Left ventricle myocardium inferior (tissue), 1 donor: Measurements from ENCODE around the gene CD86. TPM values are rescaled to one million over a fixed set of nuclear protein-coding genes. Genes with fewer than 3 reads are reported as not detected.

ENCODE experiments used
- DNase-seq: peaks from one replicate; pipeline ENCODE4 v3.0.0-alpha.2; 2020
- H3K27ac ChIP-seq: fragments of 200-600 bp; replicated peaks from 2 replicates; pipeline ENCODE4 v1.8.0; 2021
- H3K27me3 ChIP-seq: fragments of 200-600 bp; 2 replicates; pipeline ENCODE4 v1.8.0; 2021; ENCODE audit warnings: low read depth
- H3K36me3 ChIP-seq: fragments of 200-600 bp; 2 replicates; pipeline ENCODE4 v1.8.0; 2021
- H3K4me1 ChIP-seq: fragments of 200-600 bp; 2 replicates; pipeline ENCODE4 v1.8.0; 2021
- H3K4me3 ChIP-seq: fragments of 200-600 bp; 2 replicates; pipeline ENCODE4 v1.8.0; 2021; ENCODE audit warnings: mild to moderate bottlenecking, moderate library complexity
- H3K9me3 ChIP-seq: fragments of 200-600 bp; replicated peaks from 2 replicates; pipeline ENCODE4 v1.8.0; 2021
- CTCF ChIP-seq: fragments of 200-600 bp; IDR thresholded peaks from 2 replicates; pipeline ENCODE4 v1.8.0; 2021; ENCODE audit warnings: antibody characterized with exemption, mild to moderate bottlenecking, borderline replicate concordance
- intact Hi-C: fragments of 100-400 bp; cut with micrococcal nuclease; formaldehyde crosslinking; loops from one replicate; pipeline ENCODE4 v1.11.0; 2022
- total RNA-seq: library from RNA; stranded (reverse); fragmentation: NEBNext Ultra II Directional; extraction: Animal tissue kit (Norgen Biotek cat#: 25700); gene quantifications from one replicate; pipeline ENCODE4 v1.2.1, GENCODE V29; 2021
- donor health status: DM: no; HTN: yes; CAD: no; lungs with severe emphysema.

Gene CD86
- total RNA-seq, 1 donor from 2014 or later: 3.6 TPM

DNA sequence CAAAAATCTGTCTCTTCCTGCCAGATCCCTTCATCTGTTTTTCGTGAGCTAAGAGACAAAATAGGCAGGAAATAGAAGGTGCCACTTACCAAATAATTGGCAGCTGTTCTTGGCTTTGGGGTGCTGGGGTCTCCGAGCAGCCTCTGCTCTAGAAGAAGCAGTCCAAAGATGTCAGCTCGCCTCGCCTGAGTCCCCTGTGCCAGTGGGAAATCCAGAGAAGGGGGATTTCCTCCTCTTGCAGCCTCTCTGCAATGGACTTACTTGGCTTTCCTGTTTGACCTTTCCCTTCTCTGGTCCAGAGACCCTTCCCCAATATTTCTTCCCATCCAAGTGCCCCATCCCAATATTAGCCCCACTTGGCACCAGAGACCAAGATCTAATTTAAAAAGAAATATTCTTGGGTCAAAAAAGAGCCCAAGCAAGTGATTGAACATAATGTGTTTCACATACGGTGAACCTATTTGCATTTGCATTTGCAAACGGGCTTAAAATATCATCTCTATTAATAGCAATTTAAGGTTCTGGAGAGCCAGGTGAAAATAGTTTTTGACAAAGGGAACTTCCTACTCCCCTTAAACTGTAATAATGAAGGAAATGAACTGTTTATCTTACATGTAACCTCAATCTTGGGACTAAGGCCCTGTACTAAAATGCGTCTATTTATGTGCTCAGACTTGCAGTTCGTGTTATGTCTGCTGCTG is 23.2 kb downstream of the CD86 start:
- intact Hi-C loops: no loop called here
- H3K9me3 ChIP-seq: peaks cover under 1% of the 10 kb centered on the region
- H3K36me3 ChIP-seq: no peaks in the 10 kb centered on the region
- TF ChIP-seq CTCF: no peak
- DNase-seq: no peak
- no peaks in the 10 kb centered on the region for H3K27me3 ChIP-seq
- H3K4me1 ChIP-seq: peaks cover 8% of the 10 kb centered on the region
- H3K27ac ChIP-seq: no peak overlapping the region
- no peak overlapping the region for H3K4me3 ChIP-seq

GRCh38 chr3:122079524-122080206 is 24.5 kb downstream of the CD86 start:
- H3K4me3 ChIP-seq: no peak overlapping the region
- DNase-seq: no peak
- H3K4me1 ChIP-seq: peaks cover 4% of the 10 kb centered on the region
- intact Hi-C loops: no loop called here
- no peak overlapping the region for H3K27ac ChIP-seq
- no peaks in the 10 kb centered on the region for H3K27me3 ChIP-seq
- no peaks in the 10 kb centered on the region for H3K9me3 ChIP-seq
- H3K36me3 ChIP-seq: no peaks in the 10 kb centered on the region
- no peak for TF ChIP-seq CTCF

DNA sequence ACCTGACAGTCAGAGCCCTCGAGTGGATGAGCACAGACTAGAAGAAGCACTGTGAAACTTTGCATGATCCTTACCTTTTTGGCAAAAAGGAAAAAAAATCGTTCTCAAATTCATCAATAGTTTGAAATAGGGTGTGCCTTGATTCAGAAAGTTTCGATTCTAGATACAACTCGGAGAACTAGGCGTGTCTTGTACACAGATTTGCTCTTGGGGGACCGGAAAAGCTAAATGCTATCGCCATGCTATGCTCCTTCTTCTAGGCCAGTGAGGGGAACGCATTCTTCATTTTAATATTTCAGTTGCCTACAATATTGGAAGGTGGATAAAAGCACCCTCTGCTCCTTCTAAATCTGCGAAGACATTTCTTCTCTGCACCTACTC is 25.0 kb downstream of the CD86 start:
- no peak overlapping the region for H3K27ac ChIP-seq
- TF ChIP-seq CTCF: no peak

GRCh38 chr3:122081543-122082247 is 26.5 kb downstream of the CD86 start:
- Histone ChIP-seq H3K27me3 (no peaks in the 10 kb centered on the region), H3K4me3 (no peak overlapping the region), H3K27ac (no peak overlapping the region), H3K36me3 (no peaks in the 10 kb centered on the region), H3K4me1 (peaks cover 4% of the 10 kb centered on the region), H3K9me3 (no peaks in the 10 kb centered on the region)
- intact Hi-C loops: no loop called here
- no peak for DNase-seq
- no peak for TF ChIP-seq CTCF

More for the DNA sequence above, 25.0 kb downstream of the CD86 start:
- peaks cover 4% of the 10 kb centered on the region for H3K4me1 ChIP-seq
- intact Hi-C loops: no loop called here
- H3K36me3 ChIP-seq: no peaks in the 10 kb centered on the region
- no peak overlapping the region for H3K4me3 ChIP-seq
- no peak for DNase-seq
- no peaks in the 10 kb centered on the region for H3K9me3 ChIP-seq
- H3K27me3 ChIP-seq: no peaks in the 10 kb centered on the region

GRCh38 chr3:122082357-122082756 is 27.2 kb downstream of the CD86 start:
- Histone ChIP-seq H3K4me3 (no peak overlapping the region), H3K27me3 (no peaks in the 10 kb centered on the region), H3K9me3 (no peaks in the 10 kb centered on the region), H3K4me1 (peaks cover 4% of the 10 kb centered on the region), H3K36me3 (no peaks in the 10 kb centered on the region), H3K27ac (no peak overlapping the region)
- DNase-seq: no peak
- no peak for TF ChIP-seq CTCF
- intact Hi-C loops: no loop called here
